ENCODE data around the gene CFDP1. TPM values are rescaled to one million over a fixed set of nuclear protein-coding genes. Genes with fewer than 3 reads are reported as not detected.

The CFDP1 gene
- total and polyA plus RNA-seq, 2 experiments from 2014 or later, result 97.1 to 116 TPM

GRCh38 chr16:75317101-75317522 lies 116.2 kb downstream of the CFDP1 start:
- 90% methylated on average over 7 of the region's 7 CpGs for WGBS (ENCODE audit: low lambda C conversion rate, missing lambda C conversion rate)
- H3K27ac ChIP-seq, result peak overlapping the region; percentile 4
- H3K4me3 ChIP-seq, result no peak overlapping the region
- no peaks in the 10 kb centered on the region for H3K79me2 ChIP-seq
- H3K4me1 ChIP-seq (ENCODE audit: insufficient read depth), result no peaks in the 10 kb centered on the region
- H3K9me3 ChIP-seq (ENCODE audit: low read depth), result no peaks in the 10 kb centered on the region
- no peaks in the 10 kb centered on the region for H4K20me1 ChIP-seq (ENCODE audit: insufficient read depth, poor library complexity, severe bottlenecking)
- no peak overlapping the region for H2AFZ ChIP-seq
- no peak overlapping the region for H3K4me2 ChIP-seq
- TF ChIP-seq EZH2phosphoT487 (IDR thresholded peaks at IDR 0.05; ENCODE audit: low read depth, severe bottlenecking, unreplicated experiment) (no peak), CTCF (IDR thresholded peaks at IDR 0.05; ENCODE audit: poor library complexity) (no peak), EZH2 (IDR thresholded peaks at IDR 0.05; ENCODE audit: borderline replicate concordance) (no peak)
- no peaks in the 10 kb centered on the region for H3K9me2 ChIP-seq (replicated peaks; ENCODE audit: insufficient read depth)
- H3K36me3 ChIP-seq (replicated peaks; ENCODE audit: insufficient read depth, low read depth), result no peaks in the 10 kb centered on the region
- H3K27me3 ChIP-seq, result no peaks in the 10 kb centered on the region
- DNase-seq (ENCODE audit: low spot score), result no peak

- Histone ChIP-seq H3K4me3 (no peak overlapping the region), H3K9me3 (ENCODE audit: low read depth) (no peaks in the 10 kb centered on the region), H3K79me2 (peaks cover 3% of the 10 kb centered on the region), H3K9me2 (replicated peaks; ENCODE audit: insufficient read depth) (no peaks in the 10 kb centered on the region), H3K27ac (no peak overlapping the region), H3K36me3 (replicated peaks; ENCODE audit: insufficient read depth, low read depth) (no peaks in the 10 kb centered on the region), H3K4me1 (ENCODE audit: insufficient read depth) (peaks cover 2% of the 10 kb centered on the region), H3K4me2 (no peak overlapping the region), H2AFZ (no peak overlapping the region), H3K27me3 (no peaks in the 10 kb centered on the region), H4K20me1 (ENCODE audit: insufficient read depth, poor library complexity, severe bottlenecking) (no peaks in the 10 kb centered on the region)
- TF ChIP-seq CTCF (IDR thresholded peaks at IDR 0.05; ENCODE audit: poor library complexity), result no peak
- no peak for TF ChIP-seq EZH2 (IDR thresholded peaks at IDR 0.05; ENCODE audit: borderline replicate concordance)
- no peak for TF ChIP-seq EZH2phosphoT487 (IDR thresholded peaks at IDR 0.05; ENCODE audit: low read depth, severe bottlenecking, unreplicated experiment)
- no peak for DNase-seq (ENCODE audit: low spot score)
- 96% methylated on average over 6 of the region's 6 CpGs for WGBS (ENCODE audit: low lambda C conversion rate, missing lambda C conversion rate)
Measured at GRCh38 chr16:75315539-75316306, 117.6 kb downstream of the CFDP1 start.

GRCh38 chr16:75312875-75313274 lies 120.4 kb downstream of the CFDP1 start:
- no peak for DNase-seq (ENCODE audit: low spot score)
- H3K79me2 ChIP-seq, result peaks cover 11% of the 10 kb centered on the region
- no peak overlapping the region for H3K27ac ChIP-seq
- H3K27me3 ChIP-seq, result no peaks in the 10 kb centered on the region
- 85% methylated on average over 4 of the region's 4 CpGs for WGBS (ENCODE audit: low lambda C conversion rate, missing lambda C conversion rate)
- no peaks in the 10 kb centered on the region for H4K20me1 ChIP-seq (ENCODE audit: insufficient read depth, poor library complexity, severe bottlenecking)
- H3K9me3 ChIP-seq (ENCODE audit: low read depth), result no peaks in the 10 kb centered on the region
- no peak overlapping the region for H3K4me3 ChIP-seq
- no peaks in the 10 kb centered on the region for H3K9me2 ChIP-seq (replicated peaks; ENCODE audit: insufficient read depth)
- no peak for TF ChIP-seq EZH2 (IDR thresholded peaks at IDR 0.05; ENCODE audit: borderline replicate concordance)
- no peak for TF ChIP-seq EZH2phosphoT487 (IDR thresholded peaks at IDR 0.05; ENCODE audit: low read depth, severe bottlenecking, unreplicated experiment)
- TF ChIP-seq CTCF (IDR thresholded peaks at IDR 0.05; ENCODE audit: poor library complexity), result no peak
- no peak overlapping the region for H2AFZ ChIP-seq
- H3K4me1 ChIP-seq (ENCODE audit: insufficient read depth), result peaks cover 20% of the 10 kb centered on the region
- no peaks in the 10 kb centered on the region for H3K36me3 ChIP-seq (replicated peaks; ENCODE audit: insufficient read depth, low read depth)
- H3K4me2 ChIP-seq, result no peak overlapping the region

Measured in hepatocyte (in vitro differentiated cells).